WTC11 (cell line): ENCODE data around the gene ADA. TPM values are rescaled to one million over a fixed set of nuclear protein-coding genes. Genes with fewer than 3 reads are reported as not detected.

Experiments
- ATAC-seq: fragments of 200-7000 bp; cut with Tn5 transposase; 2 replicates; pipeline ENCODE4 v1.10.0; 2021; ENCODE audit warnings: mild to moderate bottlenecking, moderate library complexity
- CTCF ChIA-PET: fragments of 300-600 bp; sonication (Branson Sonifier 250); formaldehyde crosslinking; loops from one replicate; lab custom pipeline; 2021; ENCODE audit warnings: antibody characterized with exemption; lab: Charles Lee
- POLR2A ChIA-PET: fragments of 350-600 bp; sonication (Branson Sonifier 250); formaldehyde crosslinking; loops from one replicate; lab custom pipeline; 2021; ENCODE audit warnings: antibody characterized with exemption; lab: Charles Lee
- DNase-seq: peaks from one replicate; pipeline ENCODE4 v3.0.0; 2021; ENCODE audit warnings: low spot score
- H3K27ac Mint-ChIP-seq: 2 replicates; pipeline ENCODE4 v1.8.0; 2021; ENCODE audit warnings: mixed read lengths
- H3K27me3 Mint-ChIP-seq: 2 replicates; pipeline ENCODE4 v1.8.0; 2021; ENCODE audit warnings: low read depth, mild to moderate bottlenecking, moderate library complexity, mixed read lengths
- H3K36me3 Mint-ChIP-seq: 2 replicates; pipeline ENCODE4 v1.8.0; 2021; ENCODE audit warnings: mixed read lengths
- H3K4me1 Mint-ChIP-seq: 2 replicates; pipeline ENCODE4 v1.8.0; 2022; ENCODE audit warnings: mixed read lengths
- H3K4me3 Mint-ChIP-seq: 2 replicates; pipeline ENCODE4 v1.8.0; 2021; ENCODE audit warnings: mild to moderate bottlenecking, moderate library complexity, mixed read lengths
- H3K9me3 Mint-ChIP-seq: 2 replicates; pipeline ENCODE4 v1.8.0; 2021; ENCODE audit warnings: mixed read lengths
- AFF4 ChIP-seq: sonication (generic); formaldehyde crosslinking; IDR thresholded peaks from 2 replicates; pipeline ENCODE4 v1.8.1; 2023; ENCODE audit warnings: mild to moderate bottlenecking, missing genetic modification reagents, borderline replicate concordance
- ATF6 ChIP-seq: sonication (generic); formaldehyde crosslinking; IDR thresholded peaks from 2 replicates; pipeline ENCODE4 v1.8.1; 2023; ENCODE audit warnings: mild to moderate bottlenecking, missing genetic modification reagents
- CBFB ChIP-seq: sonication (generic); formaldehyde crosslinking; IDR thresholded peaks from 2 replicates; pipeline ENCODE4 v1.8.1; 2022; ENCODE audit warnings: mild to moderate bottlenecking, low read depth, missing genetic modification reagents
- CREM ChIP-seq: sonication (generic); formaldehyde crosslinking; IDR thresholded peaks from 2 replicates; pipeline ENCODE4 v1.8.1; 2022; ENCODE audit warnings: mild to moderate bottlenecking, missing genetic modification reagents, moderate library complexity
- E2F4 ChIP-seq: sonication (generic); formaldehyde crosslinking; IDR thresholded peaks from 2 replicates; pipeline ENCODE4 v1.8.1; 2022; ENCODE audit warnings: low read depth, mild to moderate bottlenecking, moderate library complexity, missing genetic modification reagents, borderline replicate concordance
- EMX1 ChIP-seq: fragments of 250-450 bp; sonication (Bioruptor Pico); IDR thresholded peaks from 2 replicates; pipeline ENCODE4 v1.8.0; 2021; ENCODE audit warnings: mild to moderate bottlenecking
- ESRRA ChIP-seq: sonication (generic); formaldehyde crosslinking; IDR thresholded peaks from 2 replicates; pipeline ENCODE4 v1.8.1; 2022; ENCODE audit warnings: mild to moderate bottlenecking, missing genetic modification reagents, borderline replicate concordance
- FOXK1 ChIP-seq: sonication (generic); formaldehyde crosslinking; IDR thresholded peaks from 2 replicates; pipeline ENCODE4 v1.8.0; 2022; ENCODE audit warnings: mild to moderate bottlenecking, moderate library complexity, missing genetic modification reagents
- KAT7 ChIP-seq: sonication (generic); formaldehyde crosslinking; IDR thresholded peaks from 2 replicates; pipeline ENCODE4 v1.8.1; 2023; ENCODE audit warnings: missing genetic modification reagents, mild to moderate bottlenecking, borderline replicate concordance
- NFATC4 ChIP-seq: fragments of 250-450 bp; sonication (Bioruptor Pico); IDR thresholded peaks from 2 replicates; pipeline ENCODE4 v1.9.0; 2021; ENCODE audit warnings: mild to moderate bottlenecking
- NFE2L1 ChIP-seq: sonication (generic); formaldehyde crosslinking; IDR thresholded peaks from 2 replicates; pipeline ENCODE4 v1.8.1; 2023; ENCODE audit warnings: missing genetic modification reagents
- NR3C1 ChIP-seq: sonication (generic); formaldehyde crosslinking; conservative IDR thresholded peaks from 2 replicates; pipeline ENCODE4 v1.8.1; 2023; ENCODE audit warnings: low read depth, mild to moderate bottlenecking, missing genetic modification reagents
- PREB ChIP-seq: sonication (generic); formaldehyde crosslinking; IDR thresholded peaks from 2 replicates; pipeline ENCODE4 v1.8.1; 2022; ENCODE audit warnings: mild to moderate bottlenecking, missing genetic modification reagents, moderate library complexity, borderline replicate concordance
- RELA ChIP-seq: sonication (generic); formaldehyde crosslinking; IDR thresholded peaks from 2 replicates; pipeline ENCODE4 v1.8.1; 2022; ENCODE audit warnings: missing genetic modification reagents, mild to moderate bottlenecking, borderline replicate concordance
- RORB ChIP-seq: fragments of 250-450 bp; sonication (Bioruptor Pico); IDR thresholded peaks from 2 replicates; pipeline ENCODE4 v1.9.0; 2021; ENCODE audit warnings: mild to moderate bottlenecking
- SMAD3 ChIP-seq: sonication (generic); formaldehyde crosslinking; IDR thresholded peaks from 2 replicates; pipeline ENCODE4 v1.8.0; 2022; ENCODE audit warnings: missing genetic modification reagents, mild to moderate bottlenecking, borderline replicate concordance
- SP1 ChIP-seq: sonication (generic); formaldehyde crosslinking; conservative IDR thresholded peaks from 2 replicates; pipeline ENCODE4 v1.8.1; 2022; ENCODE audit warnings: missing genetic modification reagents
- ZMAT4 ChIP-seq: fragments of 250-450 bp; sonication (Bioruptor Pico); IDR thresholded peaks from 2 replicates; pipeline ENCODE4 v1.9.0; 2021; ENCODE audit warnings: mild to moderate bottlenecking
- ZNF416 ChIP-seq: fragments of 250-450 bp; sonication (Bioruptor Pico); IDR thresholded peaks from 2 replicates; pipeline ENCODE4 v1.9.0; 2021; ENCODE audit warnings: mild to moderate bottlenecking, inconsistent platforms
- ZNF423 ChIP-seq: fragments of 250-450 bp; sonication (Bioruptor Pico); IDR thresholded peaks from 2 replicates; pipeline ENCODE4 v2.1.2; 2022; ENCODE audit warnings: mild to moderate bottlenecking, moderate library complexity
- total RNA-seq: library from RNA; stranded (reverse); gene quantifications from 3 replicates; pipeline ENCODE4 v1.2.3, GENCODE V29; 2021

The ADA gene
- total RNA-seq, 1 experiment from 2014 or later, result 19.7 TPM

GRCh38 chr20:44572551-44573500, 78.7 kb downstream of the ADA start (continued):
- TF ChIP-seq AFF4 (CRISPR knock-in tag), result no peak
- no peak for TF ChIP-seq ZNF423
- TF ChIP-seq ATF6 (CRISPR knock-in tag), result no peak

- no peaks in the 10 kb centered on the region for H3K9me3 Mint-ChIP-seq
- TF ChIP-seq CBFB (CRISPR knock-in tag), result no peak
- TF ChIP-seq SP1 (CRISPR knock-in tag), result no peak
- TF ChIP-seq ZNF416 (CRISPR knock-in tag), result no peak
- no peak for TF ChIP-seq ZNF423
- TF ChIP-seq NFE2L1 (CRISPR knock-in tag), result no peak
- no peak for TF ChIP-seq E2F4
- TF ChIP-seq SMAD3, result no peak
- TF ChIP-seq RELA (CRISPR knock-in tag), result no peak
- TF ChIP-seq NFATC4 (CRISPR knock-in tag), result no peak
- no peak overlapping the region for H3K4me3 Mint-ChIP-seq
- H3K27ac Mint-ChIP-seq, result no peak overlapping the region
- DNase-seq (no peak), ATAC-seq (no peak)
- H3K4me1 Mint-ChIP-seq, result no peaks in the 10 kb centered on the region
- H3K27me3 Mint-ChIP-seq, result no peaks in the 10 kb centered on the region
- no peaks in the 10 kb centered on the region for H3K36me3 Mint-ChIP-seq
- CTCF ChIA-PET, result no interaction called here
- POLR2A ChIA-PET, result no interaction called here
Measured at GRCh38 chr20:44571362-44571988, 80.0 kb downstream of the ADA start.

GRCh38 chr20:44570367-44570766, 81.1 kb downstream of the ADA start:
- H3K36me3 Mint-ChIP-seq, result no peaks in the 10 kb centered on the region
- H3K27me3 Mint-ChIP-seq, result no peaks in the 10 kb centered on the region
- ChIA-PET CTCF (no interaction called here), POLR2A (no interaction called here)
- H3K4me3 Mint-ChIP-seq, result no peak overlapping the region
- DNase-seq (no peak), ATAC-seq (no peak)
- no peaks in the 10 kb centered on the region for H3K4me1 Mint-ChIP-seq
- no peak overlapping the region for H3K27ac Mint-ChIP-seq
- H3K9me3 Mint-ChIP-seq, result no peaks in the 10 kb centered on the region
- no peak for TF ChIP-seq EMX1
- no peak for TF ChIP-seq NR3C1 (CRISPR knock-in tag)
- no peak for TF ChIP-seq CBFB (CRISPR knock-in tag)
- no peak for TF ChIP-seq FOXK1 (CRISPR knock-in tag)
- no peak for TF ChIP-seq KAT7
- no peak for TF ChIP-seq RORB
- no peak for TF ChIP-seq E2F4
- no peak for TF ChIP-seq ESRRA (CRISPR knock-in tag)
- no peak for TF ChIP-seq ZMAT4
- no peak for TF ChIP-seq CREM (CRISPR knock-in tag)
- no peak for TF ChIP-seq SP1 (CRISPR knock-in tag)
- no peak for TF ChIP-seq PREB (CRISPR knock-in tag)
